HL-60 (cell line): ENCODE measurements around the gene ANKRD35.
"Not testable (repeated sequence)": the region's sequence is repeated elsewhere in the genome, so short reads cannot be mapped to it uniquely, and the experiment has no call there.

Experiments used
- DNase-seq, 2 experiments: peaks; one replicate each; pipeline ENCODE4 v3.0.0-alpha.2; 2010 to 2020; ENCODE audit warnings: low read depth in 1 of 2, low spot score in 1 of 2
- H3K27ac ChIP-seq: fragments of 250-450 bp; sonication (Bioruptor Pico); replicated peaks from 2 replicates; pipeline ENCODE4 v1.5.1; 2020; ENCODE audit warnings: mild to moderate bottlenecking, moderate library complexity
- H3K27me3 ChIP-seq: fragments of 250-450 bp; sonication (Bioruptor Pico); 2 replicates; pipeline ENCODE4 v1.5.1; 2021; ENCODE audit warnings: mild to moderate bottlenecking, moderate library complexity; ENCODE audit not compliant: insufficient read depth, poor library complexity, severe bottlenecking
- H3K4me3 ChIP-seq: replicated peaks from 2 replicates; pipeline ENCODE4 v1.5.1; 2011; ENCODE audit warnings: mild to moderate bottlenecking, control low read depth, low read length; ENCODE audit not compliant: insufficient read depth
- GABPA ChIP-seq: IDR thresholded peaks from 2 replicates; pipeline ENCODE4 v1.6.1; 2012; ENCODE audit warnings: low read depth
- POLR2AphosphoS5 ChIP-seq: IDR thresholded peaks from 2 replicates; pipeline ENCODE4 v1.6.1; 2012; ENCODE audit warnings: low read depth
- SPI1 ChIP-seq: IDR thresholded peaks from 2 replicates; pipeline ENCODE4 v1.6.1; 2012; ENCODE audit warnings: low read depth, mild to moderate bottlenecking, borderline replicate concordance
- TF ChIP-seq, protein P1 (sequence below): IDR thresholded peaks from 2 replicates; pipeline ENCODE4 v1.6.1; 2012; ENCODE audit warnings: low read depth; ENCODE audit not compliant: insufficient replicate concordance
- TF ChIP-seq, protein P2 (sequence below): IDR thresholded peaks from one replicate; pipeline ENCODE4 v1.5.1; 2011; ENCODE audit warnings: low read length, control low read depth, inconsistent platforms; ENCODE audit not compliant: insufficient read depth

Gene ANKRD35

DNA sequence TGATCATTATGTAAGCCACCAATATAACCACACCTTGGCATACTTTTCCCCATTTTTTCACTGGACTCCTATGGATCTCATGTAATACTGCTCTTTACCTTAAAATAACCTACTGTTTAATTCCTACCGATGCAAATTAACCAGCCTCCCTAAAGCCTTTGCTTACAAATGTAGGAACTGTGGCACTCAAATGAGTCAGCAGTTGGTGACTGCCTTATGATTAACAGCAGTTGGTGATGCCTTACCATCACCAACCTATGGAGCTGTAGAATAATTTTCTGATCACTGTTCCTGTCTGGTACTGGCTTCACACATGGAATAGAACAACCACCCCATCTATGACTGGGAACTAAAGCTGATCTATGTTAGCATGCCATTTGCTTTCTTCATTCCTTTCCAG lies 48.0 kb downstream of the ANKRD35 start:
- DNase-seq, result no peak
- TF ChIP-seq, protein P1, sequence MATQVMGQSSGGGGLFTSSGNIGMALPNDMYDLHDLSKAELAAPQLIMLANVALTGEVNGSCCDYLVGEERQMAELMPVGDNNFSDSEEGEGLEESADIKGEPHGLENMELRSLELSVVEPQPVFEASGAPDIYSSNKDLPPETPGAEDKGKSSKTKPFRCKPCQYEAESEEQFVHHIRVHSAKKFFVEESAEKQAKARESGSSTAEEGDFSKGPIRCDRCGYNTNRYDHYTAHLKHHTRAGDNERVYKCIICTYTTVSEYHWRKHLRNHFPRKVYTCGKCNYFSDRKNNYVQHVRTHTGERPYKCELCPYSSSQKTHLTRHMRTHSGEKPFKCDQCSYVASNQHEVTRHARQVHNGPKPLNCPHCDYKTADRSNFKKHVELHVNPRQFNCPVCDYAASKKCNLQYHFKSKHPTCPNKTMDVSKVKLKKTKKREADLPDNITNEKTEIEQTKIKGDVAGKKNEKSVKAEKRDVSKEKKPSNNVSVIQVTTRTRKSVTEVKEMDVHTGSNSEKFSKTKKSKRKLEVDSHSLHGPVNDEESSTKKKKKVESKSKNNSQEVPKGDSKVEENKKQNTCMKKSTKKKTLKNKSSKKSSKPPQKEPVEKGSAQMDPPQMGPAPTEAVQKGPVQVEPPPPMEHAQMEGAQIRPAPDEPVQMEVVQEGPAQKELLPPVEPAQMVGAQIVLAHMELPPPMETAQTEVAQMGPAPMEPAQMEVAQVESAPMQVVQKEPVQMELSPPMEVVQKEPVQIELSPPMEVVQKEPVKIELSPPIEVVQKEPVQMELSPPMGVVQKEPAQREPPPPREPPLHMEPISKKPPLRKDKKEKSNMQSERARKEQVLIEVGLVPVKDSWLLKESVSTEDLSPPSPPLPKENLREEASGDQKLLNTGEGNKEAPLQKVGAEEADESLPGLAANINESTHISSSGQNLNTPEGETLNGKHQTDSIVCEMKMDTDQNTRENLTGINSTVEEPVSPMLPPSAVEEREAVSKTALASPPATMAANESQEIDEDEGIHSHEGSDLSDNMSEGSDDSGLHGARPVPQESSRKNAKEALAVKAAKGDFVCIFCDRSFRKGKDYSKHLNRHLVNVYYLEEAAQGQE, result no peak
- TF ChIP-seq SPI1, result no peak
- no peak for TF ChIP-seq GABPA
- no peak for TF ChIP-seq POLR2AphosphoS5
- Histone ChIP-seq H3K27ac (no peak overlapping the region), H3K27me3 (no peaks in the 10 kb centered on the region), H3K4me3 (no peak overlapping the region)

DNA sequence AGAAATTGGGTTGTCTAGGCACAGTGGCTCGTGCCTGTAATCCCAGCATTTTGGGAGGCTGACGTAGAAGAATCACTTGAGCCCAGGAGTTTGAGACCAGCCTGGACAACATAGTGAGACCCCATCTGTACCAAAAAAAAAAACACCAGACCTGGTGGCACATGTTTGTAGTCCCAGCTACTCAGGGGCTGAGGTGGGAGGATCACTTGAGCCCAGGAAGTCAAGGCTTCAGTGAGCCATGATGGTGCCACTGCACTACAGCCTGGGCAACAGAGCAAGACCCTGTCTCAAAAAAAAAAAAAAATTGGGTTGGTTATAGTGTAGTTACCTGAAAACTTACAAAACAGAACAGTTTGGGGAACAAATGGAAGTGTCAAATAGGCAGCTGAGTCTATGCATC lies 54.9 kb downstream of the ANKRD35 start:
- not testable (repeated sequence) for H3K27ac ChIP-seq, DNase-seq, H3K4me3 ChIP-seq, H3K27me3 ChIP-seq

DNA sequence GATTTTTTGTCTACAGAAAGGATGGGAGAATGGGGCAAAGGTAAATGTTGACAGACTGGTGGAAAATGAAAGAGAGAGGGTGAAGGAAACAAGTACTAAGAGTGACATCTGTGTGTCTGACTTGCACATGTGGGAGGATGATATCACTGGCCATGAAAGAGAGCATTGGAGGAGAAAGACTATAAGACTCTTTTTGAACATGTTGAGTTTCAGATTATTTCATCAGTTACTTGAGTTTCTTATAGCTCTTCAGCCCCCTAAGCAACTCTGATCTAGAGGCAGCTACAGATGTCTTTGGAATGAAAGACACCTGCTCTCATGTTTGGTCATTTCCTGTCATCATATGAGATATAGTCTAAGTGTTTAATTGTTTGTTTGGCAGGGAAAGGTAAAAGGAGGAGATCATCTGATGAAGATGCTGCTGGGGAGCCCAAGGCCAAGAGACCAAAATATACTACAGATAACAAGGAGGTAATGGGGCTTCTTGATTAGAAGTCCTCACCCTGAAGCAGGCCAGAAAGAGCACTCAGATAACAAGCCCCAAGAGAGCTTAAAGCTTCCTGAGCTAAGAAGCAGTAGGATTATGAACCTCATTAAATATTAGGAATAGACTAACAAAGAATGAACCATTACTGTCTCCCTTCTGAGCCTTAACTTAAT lies 57.2 kb downstream of the ANKRD35 start:
- no peak for DNase-seq
- no peaks in the 10 kb centered on the region for H3K27me3 ChIP-seq
- TF ChIP-seq, protein P2, sequence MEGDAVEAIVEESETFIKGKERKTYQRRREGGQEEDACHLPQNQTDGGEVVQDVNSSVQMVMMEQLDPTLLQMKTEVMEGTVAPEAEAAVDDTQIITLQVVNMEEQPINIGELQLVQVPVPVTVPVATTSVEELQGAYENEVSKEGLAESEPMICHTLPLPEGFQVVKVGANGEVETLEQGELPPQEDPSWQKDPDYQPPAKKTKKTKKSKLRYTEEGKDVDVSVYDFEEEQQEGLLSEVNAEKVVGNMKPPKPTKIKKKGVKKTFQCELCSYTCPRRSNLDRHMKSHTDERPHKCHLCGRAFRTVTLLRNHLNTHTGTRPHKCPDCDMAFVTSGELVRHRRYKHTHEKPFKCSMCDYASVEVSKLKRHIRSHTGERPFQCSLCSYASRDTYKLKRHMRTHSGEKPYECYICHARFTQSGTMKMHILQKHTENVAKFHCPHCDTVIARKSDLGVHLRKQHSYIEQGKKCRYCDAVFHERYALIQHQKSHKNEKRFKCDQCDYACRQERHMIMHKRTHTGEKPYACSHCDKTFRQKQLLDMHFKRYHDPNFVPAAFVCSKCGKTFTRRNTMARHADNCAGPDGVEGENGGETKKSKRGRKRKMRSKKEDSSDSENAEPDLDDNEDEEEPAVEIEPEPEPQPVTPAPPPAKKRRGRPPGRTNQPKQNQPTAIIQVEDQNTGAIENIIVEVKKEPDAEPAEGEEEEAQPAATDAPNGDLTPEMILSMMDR, result no peak
- TF ChIP-seq GABPA (no peak), POLR2AphosphoS5 (no peak), SPI1 (no peak)
- TF ChIP-seq, protein P1, result no peak
- H3K27ac ChIP-seq, result no peak overlapping the region
- no peak overlapping the region for H3K4me3 ChIP-seq

DNA sequence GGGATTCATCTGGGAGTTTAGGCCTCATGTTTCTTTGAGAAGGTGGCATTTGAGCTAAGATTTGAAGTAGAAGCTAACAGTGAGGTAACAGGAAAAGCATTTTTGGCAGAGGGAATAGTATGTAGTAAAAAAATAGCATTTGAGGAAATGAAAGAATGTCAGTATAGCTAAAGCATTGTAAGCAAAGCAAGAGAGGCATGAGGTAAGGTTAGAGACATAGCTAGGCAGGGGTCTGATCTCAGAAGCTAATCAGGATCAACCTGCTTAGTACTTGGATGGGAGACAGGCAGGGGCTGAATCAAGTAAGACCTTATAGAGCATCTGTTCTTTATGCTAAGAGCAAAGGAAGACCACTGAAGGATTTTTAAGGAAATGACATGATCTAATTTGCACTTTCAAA lies 57.7 kb downstream of the ANKRD35 start:
- Histone ChIP-seq H3K27me3 (no peaks in the 10 kb centered on the region), H3K27ac (no peak overlapping the region), H3K4me3 (no peak overlapping the region)
- no peak for DNase-seq
- TF ChIP-seq, protein P2, result no peak
- TF ChIP-seq GABPA (no peak), SPI1 (no peak), POLR2AphosphoS5 (no peak)
- TF ChIP-seq, protein P1, result no peak
